Fibroblast of lung (primary cell): Measurements from ENCODE around the gene ARFGAP3.

Experiments used
- CTCF ChIP-seq, 2 donors: IDR thresholded peaks in 1 of 2; conservative IDR thresholded peaks in 1 of 2; 1 replicate in 1 of 2; 2 replicates in 1 of 2; pipeline ENCODE4 v1.5.1; 2011 to 2012; ENCODE audit warnings: low read length in 2 of 2, control low read depth in 1 of 2, inconsistent platforms in 1 of 2, low read depth in 1 of 2, mild to moderate bottlenecking in 1 of 2
- EZH2 ChIP-seq: IDR thresholded peaks from 2 replicates; pipeline ENCODE4 v1.5.1; 2012; ENCODE audit warnings: low read length, control low read depth, mild to moderate bottlenecking; ENCODE audit errors: missing control alignments

GRCh38 chr22:42760806-42761565 is 96.1 kb downstream of the ARFGAP3 start:
- no peak for TF ChIP-seq CTCF (conservative IDR thresholded peaks at IDR 0.05 in 1 of 2, IDR thresholded peaks at IDR 0.05 in 1 of 2; ENCODE audit: low read depth in 1 of 2, low read length in 2 of 2)
- TF ChIP-seq EZH2: no peak
